Suprapubic skin (tissue), 4 donors: ENCODE data around the gene FABP7. TPM values are rescaled to one million over a fixed set of nuclear protein-coding genes. Genes with fewer than 3 reads are reported as not detected.

Experiments used
- DNase-seq, 2 donors: peaks; one replicate each; pipeline ENCODE4 v3.0.0-alpha.2; 2019; ENCODE audit warnings: low spot score in 2 of 2
- H3K27ac ChIP-seq: fragments of 200-600 bp; sonication (generic); one replicate; pipeline ENCODE4 v1.5.1; 2019
- H3K27me3 ChIP-seq: fragments of 200-600 bp; sonication (generic); one replicate; pipeline ENCODE4 v1.5.1; 2019
- H3K36me3 ChIP-seq: fragments of 200-600 bp; sonication (generic); one replicate; pipeline ENCODE4 v1.5.1; 2019
- H3K4me1 ChIP-seq: fragments of 200-600 bp; sonication (generic); one replicate; pipeline ENCODE4 v1.5.1; 2019
- H3K4me3 ChIP-seq: fragments of 200-600 bp; sonication (generic); one replicate; pipeline ENCODE4 v1.5.1; 2019; ENCODE audit warnings: mild to moderate bottlenecking
- H3K9me3 ChIP-seq: fragments of 200-600 bp; sonication (generic); one replicate; pipeline ENCODE4 v1.5.1; 2019
- CTCF ChIP-seq, 2 donors: fragments of 200-600 bp in 1 of 2; fragments of 450-650 bp in 1 of 2; sonication (generic) in 1 of 2; IDR thresholded peaks; one replicate each; pipeline ENCODE4 v1.5.1; 2016 to 2019; ENCODE audit warnings: antibody characterized with exemption in 2 of 2, mild to moderate bottlenecking in 1 of 2, moderate library complexity in 1 of 2
- EP300 ChIP-seq: sonication (generic); formaldehyde crosslinking; IDR thresholded peaks from one replicate; pipeline ENCODE4 v1.6.1; 2017; ENCODE audit warnings: antibody characterized with exemption
- POLR2A ChIP-seq, 2 donors: fragments of 450-650 bp; IDR thresholded peaks; one replicate each; pipeline ENCODE4 v1.6.1; 2017; ENCODE audit warnings: antibody characterized with exemption in 2 of 2, mild to moderate bottlenecking in 2 of 2, moderate library complexity in 2 of 2
- POLR2AphosphoS5 ChIP-seq, 3 donors: sonication (generic); formaldehyde crosslinking; IDR thresholded peaks; one replicate each; pipeline ENCODE4 v1.6.1; 2017; ENCODE audit warnings: antibody characterized with exemption in 3 of 3
- WGBS: methylation state at CpG from one replicate; pipeline ENCODE4 v1.1.5; 2018; 5-methylcytosine and 5-hydroxymethylcytosine counted together
- total RNA-seq, 4 donors: library from RNA; depleted of rRNA; stranded (reverse); fragments of >200 nt; gene quantifications; one replicate each; pipeline ENCODE4 v1.1.0, GENCODE V29; 2016

Gene FABP7
- total RNA-seq, 4 donors from 2014 or later = 11.8 to 35.6 (median 22.9) TPM

DNA sequence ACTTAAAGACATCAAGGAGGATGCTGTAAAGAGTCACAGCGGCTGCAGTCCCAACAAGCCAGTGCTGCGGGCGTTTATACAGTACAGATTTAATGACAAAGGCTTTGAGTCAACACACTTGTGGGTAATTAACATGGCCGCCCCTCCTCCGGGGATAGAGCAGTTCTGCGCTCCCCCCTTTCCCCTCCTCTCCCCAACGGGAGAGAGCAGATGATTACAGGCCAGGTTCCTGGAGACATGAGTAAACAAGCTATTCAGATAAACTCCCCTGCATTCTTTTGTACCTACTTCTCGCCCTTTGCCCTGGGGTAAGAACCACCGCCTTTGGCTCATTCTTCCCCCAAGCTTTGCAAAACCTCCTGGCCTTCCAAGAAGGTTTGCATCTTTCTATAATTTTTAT is 23.6 kb upstream of the FABP7 start:
- Histone ChIP-seq H3K4me3 (no peak overlapping the region), H3K27ac (no peak overlapping the region), H3K9me3 (no peaks in the 10 kb centered on the region), H3K36me3 (no peaks in the 10 kb centered on the region), H3K27me3 (no peaks in the 10 kb centered on the region), H3K4me1 (peaks cover 7% of the 10 kb centered on the region)
- TF ChIP-seq EP300 (no peak), CTCF (IDR thresholded peaks at IDR 0.05) (no peak), POLR2AphosphoS5 (IDR thresholded peaks at IDR 0.05) (no peak), POLR2A (IDR thresholded peaks at IDR 0.05) (no peak)
- 62% methylated on average over 8 of the region's 9 CpGs for WGBS
- DNase-seq = no peak

DNA sequence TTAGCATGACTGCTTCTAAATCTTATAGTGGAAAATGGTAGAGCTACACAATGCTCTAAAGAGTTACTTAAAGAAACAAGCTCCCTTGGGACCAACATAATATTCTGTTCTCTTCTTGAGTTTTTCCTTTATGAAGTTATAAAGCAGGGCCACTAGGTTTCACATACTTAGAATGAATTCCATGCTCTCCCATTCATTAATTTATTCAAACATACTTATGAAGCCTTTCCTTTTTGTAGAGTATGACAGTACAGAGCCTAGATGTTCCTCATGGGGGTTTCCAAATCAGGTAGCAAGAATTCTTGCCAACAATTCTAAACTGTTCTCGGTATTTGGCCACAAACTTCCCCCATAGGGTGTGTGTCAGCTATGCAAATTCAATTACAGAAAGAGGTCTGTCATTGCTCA is 20.6 kb upstream of the FABP7 start:
- no peak overlapping the region for H3K4me3 ChIP-seq
- peaks cover 7% of the 10 kb centered on the region for H3K4me1 ChIP-seq
- H3K27ac ChIP-seq = no peak overlapping the region
- no peak for DNase-seq
- H3K36me3 ChIP-seq = no peaks in the 10 kb centered on the region
- 21% methylated on average over 1 of the region's 1 CpG for WGBS
- H3K9me3 ChIP-seq = no peaks in the 10 kb centered on the region
- no peaks in the 10 kb centered on the region for H3K27me3 ChIP-seq
- TF ChIP-seq CTCF (IDR thresholded peaks at IDR 0.05) (no peak), EP300 (no peak), POLR2AphosphoS5 (IDR thresholded peaks at IDR 0.05) (no peak), POLR2A (IDR thresholded peaks at IDR 0.05) (no peak)

DNA sequence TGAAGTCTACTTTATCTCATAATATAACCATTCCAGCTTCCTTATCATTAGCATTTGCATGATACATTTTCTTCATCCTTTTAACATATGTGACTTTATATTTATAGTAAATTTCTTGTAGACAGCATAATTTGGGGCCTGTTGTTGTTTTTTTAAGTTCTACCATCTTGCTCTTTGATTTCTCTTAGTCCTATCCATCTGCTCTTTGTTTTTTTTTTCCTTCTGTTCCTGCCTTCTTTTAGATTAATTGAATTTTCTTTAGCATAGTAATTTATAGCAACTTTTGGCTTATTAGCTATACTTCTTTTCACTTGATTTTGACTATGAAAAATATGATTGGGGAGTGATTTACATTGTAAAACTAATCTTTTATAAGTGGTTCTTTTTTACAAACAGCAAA is 19.2 kb upstream of the FABP7 start:
- Histone ChIP-seq H3K4me3 (no peak overlapping the region), H3K27ac (no peak overlapping the region), H3K4me1 (peaks cover 7% of the 10 kb centered on the region), H3K9me3 (no peaks in the 10 kb centered on the region), H3K27me3 (no peaks in the 10 kb centered on the region), H3K36me3 (no peaks in the 10 kb centered on the region)
- no peak for DNase-seq
- TF ChIP-seq POLR2AphosphoS5 (IDR thresholded peaks at IDR 0.05) = no peak
- TF ChIP-seq EP300 = no peak
- TF ChIP-seq POLR2A (IDR thresholded peaks at IDR 0.05) = no peak
- TF ChIP-seq CTCF (IDR thresholded peaks at IDR 0.05) = no peak

DNA sequence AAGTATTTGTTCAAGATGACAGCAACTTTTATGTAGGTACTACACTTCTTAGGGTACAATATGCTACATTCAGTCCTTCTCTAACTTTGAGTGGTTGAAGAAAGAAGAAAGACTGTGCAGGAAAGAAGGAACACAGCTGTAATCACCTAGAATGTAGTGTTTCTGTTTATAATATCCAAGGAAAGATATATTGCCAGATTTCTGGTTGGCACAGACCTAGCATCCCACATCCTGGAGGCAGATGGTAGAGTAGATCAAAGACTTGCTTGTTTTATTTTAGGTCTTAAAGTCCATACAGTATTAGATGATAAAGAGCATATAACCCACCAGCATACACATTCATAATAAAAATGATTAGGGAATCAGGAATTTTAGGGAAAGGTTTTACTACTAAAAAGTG is 13.3 kb upstream of the FABP7 start:
- no peak for DNase-seq
- Histone ChIP-seq H3K27ac (no peak overlapping the region), H3K36me3 (no peaks in the 10 kb centered on the region), H3K4me3 (no peak overlapping the region), H3K27me3 (no peaks in the 10 kb centered on the region), H3K9me3 (no peaks in the 10 kb centered on the region), H3K4me1 (peaks cover 12% of the 10 kb centered on the region)
- TF ChIP-seq POLR2AphosphoS5 (IDR thresholded peaks at IDR 0.05) (no peak), EP300 (no peak), CTCF (IDR thresholded peaks at IDR 0.05) (no peak), POLR2A (IDR thresholded peaks at IDR 0.05) (no peak)

DNA sequence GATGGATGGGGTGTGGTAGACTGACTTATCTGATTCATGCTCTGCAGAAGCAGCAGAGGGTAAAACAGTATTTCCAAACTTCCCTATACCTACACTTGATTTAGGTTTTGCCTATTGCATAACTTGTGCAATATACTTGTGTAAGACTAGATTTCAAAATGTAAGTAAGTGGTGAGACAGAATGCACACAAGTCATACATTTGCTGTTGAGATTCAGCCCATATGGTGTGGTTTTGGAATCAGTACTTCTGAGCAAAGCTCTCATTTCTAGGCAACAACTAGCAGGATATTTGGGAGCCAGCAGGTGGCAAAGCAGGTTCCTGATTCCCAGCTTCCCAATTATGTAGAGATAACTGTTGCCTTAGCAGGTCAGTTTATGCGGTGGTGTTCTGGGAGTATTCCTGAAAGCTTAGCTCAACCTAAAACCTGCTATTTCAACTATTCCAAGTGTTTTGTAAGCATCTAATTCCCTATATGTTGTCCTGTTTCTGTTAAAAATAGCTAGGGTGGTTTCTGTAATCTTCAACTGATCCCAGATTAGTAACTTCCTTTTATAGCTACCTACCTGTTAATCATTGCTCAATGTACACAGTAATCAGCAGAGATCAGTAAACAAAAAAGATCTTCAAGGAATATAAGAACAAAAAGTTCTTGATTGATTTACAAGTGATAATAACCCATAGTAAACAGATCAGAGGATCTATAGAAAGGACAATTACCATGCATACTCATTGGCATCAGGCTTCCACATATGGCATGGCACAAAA is 8.5 kb upstream of the FABP7 start:
- WGBS = 18% methylated on average over 1 of the region's 1 CpG

More for the DNA sequence above, 8.5 kb upstream of the FABP7 start:
- H3K27me3 ChIP-seq = no peaks in the 10 kb centered on the region
- no peak for TF ChIP-seq EP300
- TF ChIP-seq CTCF (IDR thresholded peaks at IDR 0.05) = no peak
- TF ChIP-seq POLR2AphosphoS5 (IDR thresholded peaks at IDR 0.05) = no peak
- TF ChIP-seq POLR2A (IDR thresholded peaks at IDR 0.05) = no peak
- no peaks in the 10 kb centered on the region for H3K9me3 ChIP-seq
- H3K4me1 ChIP-seq = peaks cover 28% of the 10 kb centered on the region
- no peaks in the 10 kb centered on the region for H3K36me3 ChIP-seq
- DNase-seq = no peak
- peak overlapping the region; percentile 66 for H3K27ac ChIP-seq
- no peak overlapping the region for H3K4me3 ChIP-seq
